Mucosa of stomach (tissue), 1 donor: ENCODE measurements around the gene NEURL2.
A peak's percentile ranks its signal among the peaks of the same experiment; 100 is the strongest.

Source experiments
- H3K27me3 ChIP-seq: one replicate; pipeline ENCODE4 v1.7.0; 2013; ENCODE audit warnings: mild to moderate bottlenecking, low read length; ENCODE audit not compliant: control insufficient read depth, insufficient read depth
- H3K36me3 ChIP-seq: one replicate; pipeline ENCODE4 v1.7.0; 2013; ENCODE audit warnings: low read length; ENCODE audit not compliant: control insufficient read depth, insufficient read depth
- H3K4me1 ChIP-seq: one replicate; pipeline ENCODE4 v1.7.0; 2013; ENCODE audit warnings: mild to moderate bottlenecking, low read length; ENCODE audit not compliant: control insufficient read depth, insufficient read depth
- H3K4me3 ChIP-seq: one replicate; pipeline ENCODE4 v1.7.0; 2013; ENCODE audit warnings: low read length
- H3K9ac ChIP-seq: one replicate; pipeline ENCODE4 v1.7.0; 2013; ENCODE audit warnings: mild to moderate bottlenecking, low read length, moderate library complexity
- H3K9me3 ChIP-seq: one replicate; pipeline ENCODE4 v1.7.0; 2013; ENCODE audit warnings: mild to moderate bottlenecking, low read length, moderate library complexity; ENCODE audit not compliant: control insufficient read depth
- donor health status: Pancreatic carcinoma.

Gene NEURL2

DNA sequence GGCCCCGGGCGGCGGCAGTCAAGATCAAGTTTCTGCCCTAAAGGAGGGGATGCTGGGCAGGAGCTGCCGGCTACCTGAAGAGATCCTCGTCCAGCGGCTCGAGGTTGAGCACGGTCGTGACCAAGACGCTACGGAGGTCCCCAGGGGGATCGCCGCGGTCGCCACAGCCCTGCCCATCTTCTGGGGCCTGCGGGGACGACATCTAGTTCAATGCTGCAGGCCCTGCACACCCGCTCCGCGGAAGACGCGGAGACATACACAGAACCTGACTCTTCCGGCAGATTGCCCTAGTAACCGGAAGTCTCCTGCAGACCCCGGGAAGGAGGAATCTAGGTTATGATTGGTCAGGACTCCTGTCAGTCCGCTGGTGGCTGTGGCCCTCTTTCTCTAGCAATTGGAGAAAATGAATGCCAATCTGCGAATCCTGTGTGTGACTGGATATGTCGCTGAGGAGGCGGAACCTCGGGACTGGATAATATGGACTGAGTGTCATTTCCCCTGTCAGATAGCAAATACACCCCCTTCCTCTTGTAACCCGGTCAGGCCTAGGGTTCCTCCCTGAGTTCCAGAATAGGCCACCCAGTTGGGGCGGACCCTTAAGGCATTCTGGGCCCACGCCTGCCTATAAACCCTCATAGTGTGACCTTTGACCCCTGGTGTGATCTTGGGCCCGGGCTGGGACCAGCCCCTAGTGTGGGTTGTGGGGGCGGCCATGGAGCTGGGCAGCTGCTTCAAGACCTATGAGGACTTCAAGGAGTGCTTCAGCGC lies 33.7 kb downstream of the NEURL2 start, which contains the start of the genes ACOT8 and ZSWIM3:
Gene ACOT8, minus strand, starts transcription at position 279 of the 768 bp plus-strand sequence. Its CDS starts 77 bp downstream, at position 202.
Gene ZSWIM3, plus strand, starts transcription at position 501 of the 768 bp plus-strand sequence. Its CDS starts 212 bp downstream, at position 713.
- Histone ChIP-seq H3K27me3 (no peaks in the 10 kb centered on the region), H3K4me3 (peak within 1 kb of the TSS; percentile 85), H3K4me1 (peaks cover 24% of the 10 kb centered on the region), H3K9me3 (no peaks in the 10 kb centered on the region), H3K9ac (peak within 1 kb of the TSS; percentile 90), H3K36me3 (no peaks in the 10 kb centered on the region)

DNA sequence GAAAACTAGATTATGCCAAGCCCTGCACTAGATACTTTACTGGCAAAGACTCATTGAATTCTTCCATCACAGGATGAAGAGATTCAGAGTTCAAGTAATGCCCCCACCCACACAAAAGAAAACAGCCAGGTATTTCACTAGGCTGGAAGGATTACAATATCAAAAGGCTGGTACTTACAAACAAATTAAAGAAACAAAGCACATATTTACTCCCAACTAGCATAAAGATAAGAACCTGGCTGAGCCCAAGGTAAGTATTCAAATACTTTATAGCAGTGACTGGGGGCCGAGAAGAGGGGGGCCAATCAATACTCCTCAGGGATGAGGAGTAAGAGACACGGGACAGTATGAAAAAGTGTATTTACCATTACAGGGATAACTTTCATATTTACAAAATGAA lies 37.5 kb downstream of the NEURL2 start:
- Histone ChIP-seq H3K4me3 (no peak overlapping the region), H3K9ac (no peak overlapping the region), H3K4me1 (peaks cover 13% of the 10 kb centered on the region), H3K9me3 (no peaks in the 10 kb centered on the region), H3K27me3 (no peaks in the 10 kb centered on the region), H3K36me3 (no peaks in the 10 kb centered on the region)

DNA sequence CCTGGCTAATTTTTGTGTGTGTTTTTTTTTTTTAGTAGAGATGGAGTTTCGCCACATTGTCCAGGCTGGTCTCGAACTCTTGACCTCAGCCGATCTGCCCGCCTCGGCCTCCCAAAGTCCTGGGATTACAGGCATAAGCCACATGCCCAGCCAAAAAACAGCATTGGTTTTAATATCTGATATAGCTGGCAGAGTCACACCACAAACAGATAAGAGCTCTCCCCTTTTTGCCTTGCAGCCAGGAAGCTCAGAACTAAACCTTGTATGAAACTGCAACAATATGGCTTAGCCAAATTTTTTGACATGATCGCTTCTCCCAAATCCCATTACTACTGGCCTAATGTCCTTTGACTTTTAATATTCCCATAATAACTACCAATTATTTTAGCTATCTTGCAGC lies 38.7 kb downstream of the NEURL2 start:
- H3K4me1 ChIP-seq, result peaks cover 13% of the 10 kb centered on the region
- H3K27me3 ChIP-seq, result no peaks in the 10 kb centered on the region
- no peaks in the 10 kb centered on the region for H3K36me3 ChIP-seq
- no peak overlapping the region for H3K4me3 ChIP-seq
- no peak overlapping the region for H3K9ac ChIP-seq
- no peaks in the 10 kb centered on the region for H3K9me3 ChIP-seq

DNA sequence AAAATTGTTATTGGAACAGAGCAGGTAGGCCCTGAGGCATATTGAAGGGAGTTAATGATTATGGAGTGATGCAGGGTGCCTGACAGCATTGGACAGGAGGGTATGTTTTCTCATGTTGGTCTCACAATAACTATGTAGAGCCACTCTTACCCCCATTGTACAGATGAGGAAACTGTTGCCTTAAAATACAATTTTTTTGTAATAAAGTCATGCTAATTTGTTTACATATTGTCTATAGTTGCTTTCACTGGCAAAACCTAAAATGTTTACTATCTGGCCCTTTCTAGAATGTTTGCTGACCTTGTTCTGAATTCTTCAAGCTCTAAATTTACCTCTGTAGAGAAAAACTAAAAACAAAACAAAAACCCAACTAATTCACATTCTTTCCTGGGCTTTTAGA lies 39.5 kb downstream of the NEURL2 start:
- H3K4me3 ChIP-seq, result no peak overlapping the region
- H3K27me3 ChIP-seq, result no peaks in the 10 kb centered on the region
- no peaks in the 10 kb centered on the region for H3K36me3 ChIP-seq
- no peaks in the 10 kb centered on the region for H3K9me3 ChIP-seq
- H3K4me1 ChIP-seq, result peaks cover 13% of the 10 kb centered on the region
- H3K9ac ChIP-seq, result no peak overlapping the region

DNA sequence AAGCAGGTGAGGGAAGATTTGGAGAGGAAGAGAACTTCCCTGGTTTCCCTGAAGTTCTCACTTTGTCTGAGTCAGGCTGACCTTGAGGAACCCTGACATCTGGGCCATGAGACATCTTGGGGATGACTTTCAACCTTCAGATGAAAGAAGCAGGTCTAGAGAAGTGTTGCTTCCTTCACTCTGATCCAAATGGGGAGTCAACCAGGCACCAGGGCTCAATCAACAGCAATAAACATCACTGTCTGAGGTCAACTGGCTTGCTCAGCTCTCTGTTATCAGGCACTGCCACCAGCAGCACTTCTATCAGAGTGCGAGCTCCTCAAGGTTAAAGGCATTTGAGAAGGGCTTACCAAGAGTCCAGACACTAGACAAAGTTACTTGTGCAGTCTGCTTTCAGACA lies 40.1 kb downstream of the NEURL2 start:
- Histone ChIP-seq H3K4me3 (no peak overlapping the region), H3K27me3 (no peaks in the 10 kb centered on the region), H3K9me3 (no peaks in the 10 kb centered on the region), H3K36me3 (no peaks in the 10 kb centered on the region), H3K9ac (no peak overlapping the region), H3K4me1 (peaks cover 8% of the 10 kb centered on the region)

DNA sequence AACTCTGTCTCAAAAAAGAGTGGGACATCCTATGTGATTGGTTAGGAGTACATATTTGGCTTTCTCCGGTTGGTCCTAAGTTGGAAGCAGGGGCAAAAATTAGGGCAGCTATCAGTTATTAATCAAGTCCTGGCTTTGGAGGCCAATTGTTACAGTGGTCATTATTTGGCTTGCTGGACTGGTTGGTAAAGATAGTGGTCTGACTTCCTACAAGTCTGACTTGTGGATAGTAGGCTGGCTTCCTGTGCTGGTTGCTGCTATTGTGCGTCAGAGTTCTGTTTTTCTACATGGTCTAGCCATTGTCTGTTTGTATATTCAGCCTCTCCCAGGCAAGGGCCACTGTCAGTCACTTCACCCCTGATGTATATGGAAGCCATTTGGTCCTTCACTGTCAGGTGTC lies 40.8 kb downstream of the NEURL2 start:
- Histone ChIP-seq H3K9ac (no peak overlapping the region), H3K27me3 (no peaks in the 10 kb centered on the region), H3K9me3 (no peaks in the 10 kb centered on the region), H3K4me1 (peaks cover 4% of the 10 kb centered on the region), H3K36me3 (no peaks in the 10 kb centered on the region), H3K4me3 (no peak overlapping the region)

DNA sequence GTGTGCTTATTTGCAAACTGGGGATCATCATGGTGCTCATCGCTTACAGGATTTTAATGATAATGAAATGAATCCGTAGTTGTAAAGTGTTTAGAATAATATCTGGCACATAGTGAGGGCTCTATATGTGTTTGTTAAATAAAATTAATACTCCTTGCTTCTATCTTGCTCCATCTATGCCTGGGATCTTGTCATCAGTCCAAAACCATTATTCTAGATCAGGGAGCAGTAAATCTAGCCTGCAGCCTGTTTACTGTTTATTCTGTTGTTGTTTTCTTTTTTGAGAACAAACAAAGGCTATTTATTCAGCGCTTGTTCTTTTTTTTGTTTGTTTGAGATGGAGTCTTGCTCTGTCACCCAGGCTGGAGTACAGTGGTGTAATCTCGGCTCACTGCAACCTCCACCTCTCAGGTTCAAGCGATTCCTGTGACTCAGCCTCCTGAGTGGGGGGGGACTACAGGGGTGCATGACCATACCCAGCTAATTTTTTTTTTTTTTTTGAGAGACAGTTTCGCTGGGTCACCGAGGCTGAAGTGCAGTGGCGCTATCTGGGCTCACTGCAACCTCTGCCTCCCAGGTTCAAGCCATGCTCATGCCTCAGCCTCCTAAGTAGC lies 41.9 kb downstream of the NEURL2 start:
- Histone ChIP-seq H3K4me3 (no peak overlapping the region), H3K36me3 (peaks cover 4% of the 10 kb centered on the region), H3K4me1 (peaks cover 4% of the 10 kb centered on the region), H3K27me3 (no peaks in the 10 kb centered on the region), H3K9ac (no peak overlapping the region), H3K9me3 (no peaks in the 10 kb centered on the region)

DNA sequence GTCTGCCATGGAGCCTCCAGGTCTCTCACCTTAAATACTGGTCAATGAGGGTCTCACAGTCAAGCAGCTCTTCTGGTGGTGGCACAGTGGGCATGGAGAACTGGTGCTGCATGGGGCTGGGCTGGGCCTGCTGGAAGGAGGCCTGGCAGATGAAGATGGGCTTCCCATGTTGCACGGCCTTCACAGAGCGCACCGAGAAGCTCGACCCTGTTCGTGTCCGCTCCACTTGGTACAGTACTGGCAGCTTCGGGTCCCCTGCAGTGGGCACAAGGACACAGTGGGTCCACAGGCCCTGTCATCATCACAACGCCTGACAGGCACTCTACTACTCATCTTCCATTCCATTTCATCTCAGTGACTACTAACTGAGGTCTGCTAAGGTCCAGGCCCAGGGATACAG lies 42.6 kb downstream of the NEURL2 start:
- Histone ChIP-seq H3K36me3 (peaks cover 11% of the 10 kb centered on the region), H3K4me1 (peaks cover 4% of the 10 kb centered on the region), H3K4me3 (no peak overlapping the region), H3K27me3 (no peaks in the 10 kb centered on the region), H3K9me3 (no peaks in the 10 kb centered on the region), H3K9ac (no peak overlapping the region)

DNA sequence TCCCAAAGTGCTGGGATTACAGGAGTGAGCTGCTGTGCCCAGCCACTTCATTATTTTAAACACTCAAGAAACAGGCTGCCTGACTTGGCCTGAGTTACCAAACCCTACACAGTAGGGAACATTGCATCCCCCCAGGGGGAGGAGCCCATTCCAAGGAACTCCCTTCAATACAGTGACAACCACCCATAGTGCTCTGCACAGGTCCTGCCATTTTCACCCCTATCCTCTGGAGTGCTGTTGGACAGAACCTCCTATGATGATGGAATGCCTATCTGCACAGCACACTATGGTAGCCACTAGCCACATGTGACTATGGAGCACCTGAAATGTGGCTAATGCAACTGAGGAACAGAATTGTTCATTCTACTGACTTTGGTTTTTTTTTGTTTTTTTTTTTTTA lies 45.6 kb downstream of the NEURL2 start:
- Histone ChIP-seq H3K9ac (no peak overlapping the region), H3K9me3 (no peaks in the 10 kb centered on the region), H3K27me3 (no peaks in the 10 kb centered on the region), H3K4me1 (peaks cover 5% of the 10 kb centered on the region), H3K36me3 (peaks cover 26% of the 10 kb centered on the region), H3K4me3 (no peak overlapping the region)

DNA sequence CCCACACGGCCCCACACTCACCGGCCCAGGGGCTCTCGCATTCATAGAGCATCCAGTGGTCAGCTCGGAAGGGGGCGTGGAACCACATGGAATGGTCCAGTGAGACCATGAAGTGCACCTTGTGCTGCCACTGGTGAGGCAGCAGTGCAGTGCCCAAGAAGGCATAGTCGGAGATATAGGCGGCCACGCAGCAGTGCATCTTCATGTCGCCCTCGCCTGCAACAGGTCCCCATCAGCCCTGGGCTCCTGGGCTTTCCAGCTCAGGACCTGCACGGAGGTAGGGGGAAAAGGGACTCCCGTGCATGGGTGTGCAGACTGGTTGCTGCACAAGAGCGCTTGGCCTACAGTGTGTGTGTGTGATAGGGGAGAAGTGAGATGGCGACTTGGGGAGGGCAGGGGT lies 47.5 kb downstream of the NEURL2 start:
- Histone ChIP-seq H3K4me3 (no peak overlapping the region), H3K9me3 (no peaks in the 10 kb centered on the region), H3K36me3 (peaks cover 26% of the 10 kb centered on the region), H3K4me1 (peaks cover 5% of the 10 kb centered on the region), H3K27me3 (no peaks in the 10 kb centered on the region), H3K9ac (no peak overlapping the region)

DNA sequence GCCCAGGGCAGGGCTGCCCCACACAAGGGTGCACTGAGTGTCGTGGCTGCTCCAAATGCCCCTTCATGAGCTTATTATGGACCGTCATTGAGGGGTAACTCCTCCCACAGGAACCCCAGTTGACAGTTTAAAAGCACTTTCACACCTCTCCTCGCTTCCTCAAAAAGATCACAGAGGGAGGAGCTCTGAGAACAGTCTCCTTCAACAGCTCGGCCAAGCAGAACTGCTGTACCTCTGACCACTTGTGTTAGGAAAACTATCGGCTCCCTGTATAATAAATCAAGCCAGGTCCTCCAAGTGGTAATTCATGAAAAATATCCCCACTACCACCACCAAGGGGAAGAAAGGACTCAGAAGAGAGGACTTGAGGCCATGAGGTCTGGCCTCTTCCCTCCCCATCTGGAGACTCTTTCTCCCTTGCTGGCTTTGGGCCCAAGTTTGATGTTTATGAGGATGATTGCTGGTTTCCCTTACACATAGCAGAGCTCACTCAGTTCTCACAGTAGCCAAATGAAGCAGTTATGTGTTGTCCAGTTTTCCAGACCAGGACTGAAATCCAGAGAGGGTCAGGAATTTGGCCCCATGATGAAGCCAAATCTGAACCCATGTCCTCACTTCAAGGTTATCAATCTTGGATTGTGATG lies 48.7 kb downstream of the NEURL2 start:
- no peaks in the 10 kb centered on the region for H3K9me3 ChIP-seq
- peaks cover 26% of the 10 kb centered on the region for H3K36me3 ChIP-seq

More for the DNA sequence above, 48.7 kb downstream of the NEURL2 start:
- H3K4me1 ChIP-seq, result peaks cover 5% of the 10 kb centered on the region
- no peak overlapping the region for H3K4me3 ChIP-seq
- no peak overlapping the region for H3K9ac ChIP-seq
- H3K27me3 ChIP-seq, result no peaks in the 10 kb centered on the region
